HL-60/S4 treated with retinoic acid at 250 ng/mL for 4 days and 3 days (cell line): ENCODE results near the gene RAC2.

Experiments
- in situ Hi-C: fragments of 300-500 bp; cut with MboI; formaldehyde crosslinking; loops from 2 replicates; pipeline ENCODE4 v1.7.0; 2022; ENCODE audit warnings: low sequenced_read_pairs

The RAC2 gene

DNA sequence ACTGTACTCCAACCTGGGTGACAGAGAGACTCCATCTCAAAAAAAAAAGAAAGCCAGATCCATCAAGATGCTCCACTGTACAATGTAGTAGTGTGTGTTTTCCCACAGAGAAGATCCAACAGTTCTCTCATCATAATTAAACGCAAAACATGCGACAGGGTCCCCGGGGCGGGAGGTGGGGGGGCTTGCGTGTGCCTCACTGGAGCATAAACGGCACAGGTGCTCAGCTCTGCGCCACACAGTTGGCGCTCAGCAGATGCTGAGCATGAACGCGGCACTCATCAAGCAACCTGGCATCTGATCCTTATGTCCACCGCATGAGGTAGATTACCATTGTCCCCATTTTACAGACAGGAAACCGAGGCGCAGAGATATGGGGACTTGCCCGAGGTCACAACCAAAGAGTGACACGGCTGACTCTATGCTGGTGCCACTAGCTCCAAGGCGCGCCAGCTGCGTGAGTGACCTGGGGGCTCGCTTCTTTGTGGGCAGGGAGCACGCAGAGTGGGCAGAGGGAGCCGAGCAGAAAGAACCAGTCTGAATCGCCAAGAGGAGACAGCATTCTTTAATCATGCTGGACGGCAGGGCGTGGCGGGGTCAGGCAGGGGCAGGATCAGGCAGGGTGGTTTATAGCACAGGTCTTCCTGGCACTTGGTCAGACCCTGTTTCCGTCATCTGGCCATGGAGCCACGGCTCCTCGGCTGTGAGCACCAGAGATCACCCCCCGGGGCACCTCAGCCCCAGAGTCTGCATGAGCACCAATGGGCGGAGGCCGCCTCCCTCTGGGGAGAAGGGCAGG is 64.2 kb downstream of the RAC2 start:
- in situ Hi-C loops: no loop called here

DNA sequence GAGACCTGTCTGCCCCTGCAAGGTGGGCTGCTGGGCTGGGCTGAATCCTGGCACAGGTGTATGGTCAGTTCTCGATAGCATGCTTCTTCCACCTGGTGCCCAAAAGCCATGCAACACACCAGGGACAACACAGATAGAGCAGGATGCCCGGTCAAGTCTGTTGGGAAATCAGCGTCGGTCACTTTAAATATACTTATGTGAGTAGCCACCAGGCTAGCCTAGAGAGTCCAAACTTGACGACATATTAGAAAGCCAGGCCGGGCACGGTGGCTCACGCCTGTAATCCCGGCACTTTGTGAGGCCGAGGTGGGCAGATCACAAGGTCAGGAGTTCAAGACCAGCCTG is 65.0 kb downstream of the RAC2 start:
- in situ Hi-C loops: no loop called here

DNA sequence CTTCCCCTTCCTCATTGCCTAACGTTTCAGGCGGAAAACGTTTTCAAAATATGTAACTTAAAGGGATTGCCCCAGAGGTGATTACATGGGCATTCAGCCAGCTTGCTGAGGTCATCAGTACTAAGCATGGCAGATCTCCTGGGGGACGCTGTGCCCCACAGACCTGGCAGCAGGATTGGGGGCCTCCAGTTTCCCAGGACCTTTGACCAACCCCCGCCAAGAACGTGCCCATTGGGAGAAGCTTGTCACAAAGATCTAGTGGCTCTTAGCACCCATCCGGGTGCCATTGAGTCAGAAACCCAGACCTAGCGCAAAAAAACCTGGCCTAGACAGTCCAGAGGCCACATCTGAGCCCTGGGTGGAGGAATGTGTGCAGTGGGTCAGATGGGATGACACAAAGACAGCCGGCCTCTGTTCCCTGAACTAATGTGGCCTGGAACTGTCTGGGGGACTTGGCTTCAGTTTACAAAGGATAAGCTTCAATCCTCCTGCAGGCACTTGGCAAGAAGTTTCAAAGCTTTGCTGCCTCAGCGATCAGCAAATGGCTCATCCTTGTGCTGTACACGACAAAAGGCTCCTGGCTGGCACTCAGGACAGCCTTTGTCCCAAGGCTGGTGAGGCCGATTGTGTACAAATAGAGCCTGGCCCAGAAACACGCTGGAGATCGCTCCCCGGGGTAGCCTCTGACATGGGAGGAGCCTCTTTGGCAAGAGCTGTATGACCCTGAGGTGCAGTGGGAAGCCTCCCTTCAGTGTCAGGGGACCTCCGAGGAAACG is 65.5 kb downstream of the RAC2 start:
- in situ Hi-C loops: no loop called here

DNA sequence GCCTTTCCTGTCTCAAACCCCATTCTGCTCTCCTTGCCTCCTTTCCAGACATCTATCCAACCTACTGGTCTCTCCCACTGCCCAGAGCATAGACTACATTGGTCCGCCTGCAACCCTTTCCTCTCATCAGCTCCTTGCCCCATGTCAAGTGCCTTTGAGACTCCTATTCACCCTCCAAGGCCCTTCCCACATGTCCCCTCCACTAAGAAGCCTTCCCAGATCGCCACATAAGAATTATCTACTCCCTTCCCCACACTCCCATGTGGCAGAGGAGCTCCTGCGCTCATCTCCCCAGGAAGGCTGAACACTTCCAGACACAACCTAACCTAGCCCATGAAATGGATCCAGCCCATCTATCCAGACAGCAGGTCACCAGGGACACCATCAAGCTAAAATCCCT is 66.3 kb downstream of the RAC2 start:
- in situ Hi-C loops: no loop called here

DNA sequence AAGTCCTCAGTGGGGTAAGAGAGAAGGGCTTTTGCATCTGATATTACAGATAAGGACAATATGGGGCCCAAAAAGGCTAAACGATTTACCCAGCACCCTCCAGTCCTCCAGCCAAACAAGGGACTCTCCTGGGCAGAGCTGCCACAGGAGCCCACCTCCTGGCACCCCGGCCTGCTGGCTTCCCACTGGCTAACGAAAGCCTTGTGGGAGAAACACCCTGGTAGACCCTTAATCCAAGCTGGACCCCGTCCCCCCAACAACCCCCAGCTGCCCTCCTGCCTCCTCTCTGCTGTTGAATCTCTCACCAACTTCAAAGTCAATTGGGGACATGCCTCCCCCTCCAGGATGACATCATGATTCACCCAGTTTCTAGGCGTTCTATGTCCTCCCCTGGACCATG is 66.8 kb downstream of the RAC2 start:
- in situ Hi-C loops: no loop called here

DNA sequence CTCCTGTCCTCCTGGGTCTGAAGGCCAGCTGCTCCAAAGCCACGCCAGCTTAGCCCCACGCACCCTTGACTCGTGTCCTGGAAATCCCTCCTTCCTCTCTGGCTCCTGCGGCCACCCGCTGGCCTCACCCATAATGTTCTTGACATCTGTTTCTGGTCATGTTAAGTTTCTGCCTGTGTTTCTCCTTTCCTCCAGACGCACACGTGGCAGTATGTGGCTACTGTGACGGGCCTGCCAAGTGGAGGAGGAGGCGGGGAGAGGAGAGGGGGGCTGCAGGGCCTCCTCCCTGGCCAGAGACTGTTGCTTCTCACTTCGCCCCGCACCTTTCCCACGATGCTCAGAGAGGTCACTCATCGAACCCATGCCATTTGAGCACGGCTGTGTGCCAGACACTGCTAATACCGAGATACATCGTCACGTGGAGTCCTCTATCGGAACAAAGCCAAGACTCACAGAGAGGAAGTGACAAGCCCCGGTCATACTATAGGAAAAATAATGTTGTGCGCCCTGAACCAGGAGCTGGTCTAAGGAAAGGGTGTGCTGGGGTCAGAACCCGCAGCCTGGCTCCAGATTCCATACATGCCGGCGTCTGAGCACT is 67.5 kb downstream of the RAC2 start:
- in situ Hi-C loops: no loop called here

DNA sequence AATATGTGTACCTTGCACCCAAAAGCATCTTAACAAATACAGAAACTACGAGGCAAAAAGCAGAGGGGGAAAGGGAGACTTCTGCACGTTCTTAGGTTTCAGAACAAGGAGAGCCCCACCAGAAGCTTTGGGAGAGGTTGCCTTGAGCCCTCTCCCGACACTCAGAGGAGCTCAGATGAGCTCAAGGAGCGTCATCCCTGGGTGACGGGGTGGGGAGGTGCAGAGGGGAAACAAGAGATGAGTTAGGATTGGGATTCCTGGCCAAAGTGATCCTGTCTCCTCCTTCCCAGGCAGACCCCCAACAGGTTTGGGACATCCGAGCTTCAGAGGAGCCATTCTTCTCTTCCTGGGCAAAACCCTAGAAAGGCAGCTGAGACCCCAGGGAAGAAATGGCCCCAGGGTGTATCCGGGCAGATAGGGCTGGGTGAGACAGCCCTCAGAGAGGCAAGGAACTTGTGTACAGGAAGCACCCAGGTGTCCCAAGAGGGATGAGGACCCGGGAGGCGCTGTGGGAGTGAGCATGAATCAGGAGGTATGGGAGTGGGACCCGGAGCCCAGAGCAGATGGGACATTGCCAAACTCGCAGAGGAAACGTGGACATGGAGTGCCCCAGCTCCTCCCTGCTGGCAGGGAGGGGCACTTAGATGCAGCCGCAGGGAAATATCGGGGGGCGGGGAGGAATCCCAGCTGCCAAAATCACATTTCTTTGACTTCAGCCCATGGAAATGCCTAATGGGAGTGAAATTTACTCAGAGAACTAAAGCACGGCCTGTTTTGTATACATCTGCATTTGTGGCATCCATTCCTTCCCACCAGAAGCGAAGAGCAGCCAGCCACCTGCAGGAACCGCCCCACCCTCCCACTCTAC is 68.4 kb downstream of the RAC2 start:
- in situ Hi-C loops: no loop called here
